RKO (cell line): ENCODE measurements around the gene TREH.
A peak's percentile ranks its signal among the peaks of the same experiment; 100 is the strongest.
"Not testable (repeated sequence)": the region's sequence is repeated elsewhere in the genome, so short reads cannot be mapped to it uniquely, and the experiment has no call there.

ENCODE experiments used
- DNase-seq: peaks from one replicate; pipeline ENCODE4 v3.0.0-alpha.2; 2016; ENCODE audit warnings: low spot score

Gene TREH

GRCh38 chr11:118696673-118697226, 17.3 kb upstream of the TREH start:
- DNase-seq = no peak

- no peak for DNase-seq
Observed at GRCh38 chr11:118694771-118695170, 15.3 kb upstream of the TREH start.

DNA sequence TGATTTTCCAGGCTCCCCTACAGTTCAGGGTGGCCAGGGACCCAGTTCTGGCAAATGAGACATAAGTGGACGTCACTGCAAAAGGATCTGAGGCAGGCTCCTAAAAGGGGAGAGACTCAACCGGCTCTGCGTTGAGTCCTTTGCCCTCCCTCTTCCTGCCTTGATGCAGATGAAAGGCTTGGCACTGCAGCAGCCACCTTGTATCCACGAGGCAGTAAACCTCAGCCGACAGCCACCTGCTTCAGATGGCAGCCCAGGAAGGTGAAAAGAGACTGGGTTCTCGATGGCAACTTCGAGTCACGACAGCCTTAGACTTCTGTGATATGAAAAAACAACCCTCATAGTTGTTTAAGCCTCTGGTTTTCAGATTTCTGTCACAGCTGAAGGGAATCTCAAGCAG, 14.7 kb upstream of the TREH start:
- no peak for DNase-seq

- no peak for DNase-seq
Observed at GRCh38 chr11:118691926-118692830, 12.7 kb upstream of the TREH start.

GRCh38 chr11:118690553-118691304, 11.3 kb upstream of the TREH start:
- DNase-seq = no peak

GRCh38 chr11:118689852-118690552, 10.6 kb upstream of the TREH start:
- peak; percentile 88 for DNase-seq

- no peak for DNase-seq
Observed at GRCh38 chr11:118689503-118689851, 10.0 kb upstream of the TREH start.

DNA sequence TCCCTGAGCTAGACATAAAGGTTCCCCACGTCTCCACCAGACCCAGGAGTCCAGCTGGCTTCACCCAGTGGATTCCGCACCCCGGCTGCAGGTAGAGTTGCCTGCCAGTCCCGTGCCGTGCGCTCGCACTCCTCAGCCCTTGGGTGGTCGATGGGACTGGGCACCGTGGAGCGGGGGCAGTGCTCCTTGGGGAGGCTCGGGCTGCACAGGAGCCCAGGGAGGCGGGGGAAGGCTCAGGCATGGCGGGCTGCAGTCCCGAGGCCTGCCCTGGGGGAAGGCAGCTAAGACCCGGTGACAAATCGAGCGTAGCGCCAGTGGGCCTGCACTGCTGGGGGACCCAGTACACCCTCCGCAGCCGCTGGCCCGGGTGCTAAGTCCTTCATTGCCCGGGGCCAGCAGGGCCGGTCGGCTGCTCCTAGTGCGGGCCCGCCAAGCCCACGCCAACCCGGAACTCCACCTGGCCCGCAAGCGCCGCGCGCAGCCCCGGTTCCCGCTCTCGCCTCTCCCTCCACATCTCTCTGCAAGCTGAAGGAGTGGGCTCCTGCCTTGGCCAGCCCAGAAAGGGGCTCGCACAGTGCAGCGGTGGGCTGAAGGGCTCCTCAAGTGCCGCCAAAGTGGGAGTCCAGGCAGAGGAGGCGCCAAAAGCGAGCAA, 9.5 kb upstream of the TREH start:
- DNase-seq = no peak

- not testable (repeated sequence) for DNase-seq
Observed at GRCh38 chr11:118688339-118688738, 8.9 kb upstream of the TREH start.

GRCh38 chr11:118687906-118688305, 8.5 kb upstream of the TREH start:
- DNase-seq = no peak

- no peak for DNase-seq
Observed at GRCh38 chr11:118684187-118684586, 4.7 kb upstream of the TREH start.

GRCh38 chr11:118682939-118683338, 3.5 kb upstream of the TREH start:
- DNase-seq = not testable (repeated sequence)

GRCh38 chr11:118682372-118682771, 2.9 kb upstream of the TREH start:
- DNase-seq = no peak

- not testable (repeated sequence) for DNase-seq
Observed at GRCh38 chr11:118678908-118679307, 542 bp downstream of the TREH start.

GRCh38 chr11:118677977-118678376, 1.5 kb downstream of the TREH start:
- no peak for DNase-seq

GRCh38 chr11:118674082-118674435, 5.4 kb downstream of the TREH start:
- no peak for DNase-seq

GRCh38 chr11:118673361-118674081, 5.9 kb downstream of the TREH start:
- no peak for DNase-seq

GRCh38 chr11:118672846-118673245, 6.6 kb downstream of the TREH start:
- DNase-seq = no peak

- DNase-seq = no peak
Observed at GRCh38 chr11:118671254-118671653, 8.2 kb downstream of the TREH start.

- no peak for DNase-seq
Observed at GRCh38 chr11:118670063-118670462, 9.4 kb downstream of the TREH start.

DNA sequence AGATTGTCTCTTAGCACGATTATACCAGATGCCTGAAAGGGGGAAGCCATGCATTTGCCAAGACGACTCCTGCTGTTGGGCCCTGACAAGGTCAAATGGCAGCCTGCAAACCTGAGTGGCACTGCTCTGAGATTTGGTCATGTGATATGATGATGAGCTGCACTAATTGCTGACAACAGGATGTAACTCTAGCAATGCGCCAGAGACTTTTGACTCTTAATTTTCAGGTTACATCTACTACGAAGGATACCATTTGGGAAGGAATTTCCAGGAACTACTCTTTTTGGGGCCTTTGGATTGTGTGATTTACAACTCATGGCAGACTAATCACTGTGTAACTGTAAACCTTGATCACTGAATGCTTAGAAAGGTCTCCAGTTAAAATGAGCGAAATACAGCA, 13.1 kb downstream of the TREH start:
- no peak for DNase-seq
